ENCODE results near the gene TOX3. TPM values are rescaled to one million over a fixed set of nuclear protein-coding genes. Genes with fewer than 3 reads are reported as not detected.

TOX3 gene
- not detected for total RNA-seq
- polyA plus RNA-seq, result under 1 TPM in 2 of 3 donors, not detected in 1; 0.03 to 0.10 TPM
- long read RNA-seq, donor 1, result 0 reads
- long read RNA-seq, donor 2, result 0 reads

- Histone ChIP-seq H3K27ac (no peak within 1 kb of the TSS), H3K9me3 (no peaks in the 10 kb centered on the region), H3K4me3 (peak within 1 kb of the TSS; percentile 44), H3K4me1 (no peaks in the 10 kb centered on the region), H3K36me3 (ENCODE audit: insufficient read depth in 1 of 2, low read depth in 1 of 2) (no peaks in the 10 kb centered on the region), H3K27me3 (ENCODE audit: insufficient read depth in 3 of 3, low read length in 2 of 3) (peaks cover 3 to 61% (median 5%) of the 10 kb centered on the region in 3 donors)
- intact Hi-C loops (cut with DNase I), result no loop called here
- no peak for TF ChIP-seq CTCF (IDR thresholded peaks at IDR 0.05)
- DNase-seq (no peak), ATAC-seq (no peak)
- 6 to 15% (median 12%) methylated on average over 25 to 83 of the region's 83 CpGs for WGBS, 3 donors
Observed at GRCh38 chr16:52547004-52547833, at the start of gene TOX3. Gene TOX3, minus strand, starts transcription at chr16:52547143. Its CDS starts 420 bp downstream, at chr16:52546723.

- H3K36me3 ChIP-seq (ENCODE audit: insufficient read depth in 1 of 2, low read depth in 1 of 2), result no peaks in the 10 kb centered on the region
- no peak overlapping the region for H3K4me3 ChIP-seq
- no peak for TF ChIP-seq CTCF (IDR thresholded peaks at IDR 0.05)
- no peaks in the 10 kb centered on the region for H3K9me3 ChIP-seq
- H3K27ac ChIP-seq, result no peak overlapping the region
- 52 to 66% (median 55%) methylated on average over 2 of the region's 2 CpGs for WGBS, 3 donors
- intact Hi-C loops (cut with DNase I), result no loop called here
- no peak for ATAC-seq
- H3K4me1 ChIP-seq, result no peaks in the 10 kb centered on the region
- no peaks in the 10 kb centered on the region for H3K27me3 ChIP-seq (ENCODE audit: insufficient read depth in 3 of 3, low read length in 2 of 3)
- no peak for DNase-seq
Observed at GRCh38 chr16:52592778-52593177, 45.8 kb upstream of the TOX3 start.

GRCh38 chr16:52591934-52592592, 45.1 kb upstream of the TOX3 start:
- WGBS, 3 donors, result 31 to 35% (median 33%) methylated on average over 5 of the region's 5 CpGs
- no peaks in the 10 kb centered on the region for H3K9me3 ChIP-seq
- ATAC-seq, result no peak
- H3K4me1 ChIP-seq, result no peaks in the 10 kb centered on the region
- TF ChIP-seq CTCF (IDR thresholded peaks at IDR 0.05), result no peak
- no peak overlapping the region for H3K4me3 ChIP-seq
- no peaks in the 10 kb centered on the region for H3K27me3 ChIP-seq (ENCODE audit: insufficient read depth in 3 of 3, low read length in 2 of 3)
- no peak overlapping the region for H3K27ac ChIP-seq
- no peak for DNase-seq
- no peaks in the 10 kb centered on the region for H3K36me3 ChIP-seq (ENCODE audit: insufficient read depth in 1 of 2, low read depth in 1 of 2)
- intact Hi-C loops (cut with DNase I), result no loop called here

- intact Hi-C loops (cut with DNase I), result no loop called here
- H3K4me3 ChIP-seq, result no peak overlapping the region
- no peaks in the 10 kb centered on the region for H3K27me3 ChIP-seq (ENCODE audit: insufficient read depth in 3 of 3, low read length in 2 of 3)
- H3K36me3 ChIP-seq (ENCODE audit: insufficient read depth in 1 of 2, low read depth in 1 of 2), result no peaks in the 10 kb centered on the region
- no peak for ATAC-seq
- H3K9me3 ChIP-seq, result no peaks in the 10 kb centered on the region
- H3K27ac ChIP-seq, result no peak overlapping the region
- DNase-seq, result no peak
- 63 to 82% (median 71%) methylated on average over 5 of the region's 5 CpGs for WGBS, 3 donors
- H3K4me1 ChIP-seq, result no peaks in the 10 kb centered on the region
- TF ChIP-seq CTCF (IDR thresholded peaks at IDR 0.05), result no peak
Observed at GRCh38 chr16:52591471-52591870, 44.5 kb upstream of the TOX3 start.

All from psoas muscle (tissue), 8 donors.